ENCODE results near the gene CDY2A.
"Not testable (repeated sequence)": the region's sequence is repeated elsewhere in the genome, so short reads cannot be mapped to it uniquely, and the experiment has no call there.

- not testable (repeated sequence) for TF ChIP-seq EZH2 (IDR thresholded peaks at IDR 0.05; ENCODE audit: low read length); CTCF (optimal IDR thresholded peaks at IDR 0.05 in 1 of 3, IDR thresholded peaks at IDR 0.05 in 1 of 3, conservative IDR thresholded peaks at IDR 0.05 in 1 of 3; ENCODE audit: extremely low read depth in 1 of 3, insufficient read depth in 2 of 3, low read length in 3 of 3)
These were observed 47.9 kb downstream of the CDY2A start for GRCh38 chrY:18073464-18073863.

All from keratinocyte (primary cell).